GM21390 (cell line): Measurements from ENCODE around the gene ZCCHC2.

Source experiments
- ATAC-seq: cut with Tn5 transposase; IDR thresholded peaks from one replicate; pipeline ENCODE4 v1.9.1; 2021; ENCODE audit not compliant: unreplicated experiment

Gene ZCCHC2

DNA sequence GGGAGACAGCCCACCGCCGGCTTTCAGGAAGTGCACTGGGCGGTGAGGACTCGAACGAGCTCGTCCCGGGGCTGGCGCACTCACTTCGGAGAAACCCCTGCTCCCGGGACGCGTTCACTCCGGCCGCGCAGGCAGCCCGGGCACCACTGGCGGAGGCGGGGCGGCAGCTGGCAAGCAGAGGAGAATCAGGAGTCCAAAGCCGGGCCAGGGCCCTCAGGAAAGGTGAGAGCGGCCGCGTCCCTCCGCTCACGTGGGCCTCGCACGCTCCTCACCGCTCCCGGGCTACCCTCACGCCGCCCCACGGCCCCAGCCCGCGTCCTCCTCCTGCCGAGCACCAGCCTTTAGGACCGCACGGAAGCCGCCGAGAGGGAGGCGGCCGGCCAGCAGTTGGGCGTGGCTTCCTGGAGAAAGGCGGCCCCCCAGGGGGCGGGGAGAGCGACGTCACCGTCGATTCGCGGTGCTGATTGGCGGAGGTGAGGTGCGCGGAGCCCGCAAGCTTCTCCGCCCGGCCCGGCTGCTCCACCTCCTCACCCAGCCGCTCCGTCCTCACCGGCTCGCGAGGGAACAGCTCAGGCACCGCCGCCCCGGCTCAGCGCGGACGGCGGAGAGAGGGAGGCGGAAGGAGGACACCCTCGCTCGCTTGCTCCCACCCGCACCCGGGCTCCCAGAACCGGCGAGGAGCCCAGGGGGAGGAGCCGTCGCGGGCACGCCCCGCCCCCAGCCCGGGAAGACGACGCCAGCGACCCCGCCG lies at the start of gene ZCCHC2:
ZCCHC2 (plus strand) TSS at position 522 of the 751 bp plus-strand sequence. CDS start 400 bp downstream, outside the sequence.
- peak; percentile 65 for ATAC-seq

DNA sequence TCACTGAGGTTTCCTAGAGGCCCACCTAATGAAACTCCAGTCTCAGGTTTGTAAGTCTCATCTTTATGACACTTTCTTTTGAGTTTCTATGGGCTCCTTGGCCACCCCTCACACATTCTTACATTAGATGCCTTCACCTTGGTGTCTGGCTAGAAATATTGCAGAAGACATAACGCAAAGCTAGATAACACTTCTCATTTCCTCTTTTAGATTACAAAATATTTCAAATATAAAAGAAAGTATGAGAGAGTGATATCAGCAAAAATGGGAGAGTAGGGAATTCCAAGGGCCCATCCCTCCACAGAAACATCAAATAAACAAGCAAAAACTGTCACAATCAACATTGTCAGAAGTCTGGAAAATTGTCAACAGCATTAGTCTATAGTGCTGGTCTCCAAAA lies 43.3 kb upstream of the ZCCHC2 start:
- ATAC-seq = no peak

DNA sequence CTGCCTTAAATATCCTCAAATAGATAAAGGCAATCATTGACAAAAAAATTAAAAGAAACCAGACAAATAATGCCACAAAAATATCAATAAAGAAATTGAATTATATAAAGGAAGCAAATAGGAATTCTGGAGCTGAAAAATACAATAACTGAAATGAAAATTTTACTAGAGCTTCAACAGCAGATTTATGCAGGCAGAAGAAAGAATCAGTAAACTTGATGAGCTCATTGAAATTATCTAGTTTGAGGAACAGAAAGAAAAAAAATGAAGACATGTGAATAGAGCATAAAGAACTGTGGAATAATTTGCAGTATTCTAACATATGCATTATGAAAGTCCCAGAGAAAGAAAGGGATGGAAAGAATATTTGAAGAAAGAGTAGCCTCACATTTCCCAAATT lies 41.9 kb upstream of the ZCCHC2 start:
- ATAC-seq = no peak

DNA sequence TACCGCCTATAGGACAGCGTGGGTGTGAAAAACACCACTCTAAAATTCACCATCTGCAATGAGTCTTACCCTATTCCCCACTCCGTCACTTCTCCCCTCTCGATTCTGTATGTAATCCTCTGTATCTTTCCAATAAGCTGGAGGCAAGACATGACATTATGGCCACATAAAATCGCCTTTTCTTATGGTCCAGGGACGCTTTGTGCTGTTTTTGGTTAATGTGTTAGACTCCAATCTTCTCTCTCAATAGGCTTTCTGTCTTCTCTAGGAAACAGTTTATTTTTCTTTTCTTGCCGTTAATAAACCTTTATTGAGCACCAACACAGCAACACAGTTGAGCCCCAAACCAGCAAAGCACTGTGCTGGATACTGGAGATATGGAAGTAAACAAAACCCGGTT lies 37.9 kb upstream of the ZCCHC2 start:
- ATAC-seq = no peak

DNA sequence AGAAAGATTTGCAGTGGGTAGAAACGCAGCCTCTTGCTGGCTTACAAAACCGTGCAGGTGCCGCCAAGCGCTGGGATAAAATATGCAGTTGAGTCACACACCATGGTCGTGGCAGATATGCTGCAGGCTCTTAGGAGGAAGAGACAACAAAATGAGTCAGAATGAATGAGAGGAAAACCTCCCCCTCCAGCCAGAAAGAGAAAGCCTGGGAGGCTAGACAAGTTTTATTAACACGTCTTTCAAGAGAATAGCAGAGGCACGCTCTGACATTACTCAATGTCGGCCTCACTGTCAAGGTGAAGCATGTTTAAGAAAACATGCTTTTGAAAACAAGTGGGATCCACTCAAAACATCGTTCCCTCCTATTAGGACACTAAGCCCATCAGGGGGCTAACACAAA lies 37.1 kb upstream of the ZCCHC2 start:
- no peak for ATAC-seq

DNA sequence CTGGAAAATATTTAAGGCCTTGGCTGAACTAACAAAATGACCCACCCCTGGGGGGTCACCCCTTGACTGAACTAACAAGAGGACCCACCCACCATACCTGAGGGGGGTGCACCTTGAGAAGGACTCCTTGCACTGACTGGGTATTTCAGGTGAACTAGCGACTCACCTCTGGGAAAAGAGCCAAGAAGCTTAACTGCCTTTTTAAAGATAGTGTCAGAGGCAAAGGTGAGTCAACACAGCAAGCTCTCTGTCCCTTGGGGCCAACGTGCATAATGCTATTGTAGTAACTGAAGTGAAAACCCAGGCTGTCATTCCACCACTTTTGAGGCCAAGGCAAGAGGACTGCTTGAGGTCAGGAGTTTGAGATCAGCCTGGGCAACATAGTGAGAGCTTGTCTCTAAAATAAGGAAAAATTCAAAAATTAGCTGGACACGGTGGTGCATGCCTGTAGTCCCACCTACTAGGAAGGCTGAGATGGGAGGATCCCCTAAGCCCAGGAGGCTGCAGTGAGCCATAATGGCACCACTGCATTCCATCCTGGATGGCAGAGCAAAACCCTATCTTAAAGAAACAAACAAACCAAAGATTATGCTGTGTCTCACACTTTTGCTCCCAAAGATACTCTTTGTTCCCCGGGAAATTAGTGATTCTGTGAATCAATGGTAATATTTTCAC lies 36.4 kb upstream of the ZCCHC2 start:
- ATAC-seq = no peak

DNA sequence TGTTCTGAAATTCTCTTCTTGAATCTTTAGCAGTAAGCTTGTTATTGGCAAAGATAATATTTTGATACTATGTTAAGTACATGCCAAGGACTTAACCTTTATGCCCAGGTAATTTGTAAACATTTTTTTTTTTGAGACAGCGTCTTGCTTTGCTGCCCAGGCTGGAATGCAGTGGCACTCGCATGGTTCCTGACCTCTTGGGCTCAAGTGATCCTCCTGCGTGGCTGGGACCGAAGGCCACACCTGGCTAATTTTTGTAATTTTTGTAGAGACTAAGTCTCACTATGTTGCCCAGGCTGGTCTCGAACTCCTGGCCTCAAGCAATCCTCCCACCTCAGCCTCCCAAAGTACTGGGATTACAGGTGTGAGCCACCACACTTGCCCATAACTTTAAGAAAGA lies 35.7 kb upstream of the ZCCHC2 start:
- ATAC-seq = no peak

DNA sequence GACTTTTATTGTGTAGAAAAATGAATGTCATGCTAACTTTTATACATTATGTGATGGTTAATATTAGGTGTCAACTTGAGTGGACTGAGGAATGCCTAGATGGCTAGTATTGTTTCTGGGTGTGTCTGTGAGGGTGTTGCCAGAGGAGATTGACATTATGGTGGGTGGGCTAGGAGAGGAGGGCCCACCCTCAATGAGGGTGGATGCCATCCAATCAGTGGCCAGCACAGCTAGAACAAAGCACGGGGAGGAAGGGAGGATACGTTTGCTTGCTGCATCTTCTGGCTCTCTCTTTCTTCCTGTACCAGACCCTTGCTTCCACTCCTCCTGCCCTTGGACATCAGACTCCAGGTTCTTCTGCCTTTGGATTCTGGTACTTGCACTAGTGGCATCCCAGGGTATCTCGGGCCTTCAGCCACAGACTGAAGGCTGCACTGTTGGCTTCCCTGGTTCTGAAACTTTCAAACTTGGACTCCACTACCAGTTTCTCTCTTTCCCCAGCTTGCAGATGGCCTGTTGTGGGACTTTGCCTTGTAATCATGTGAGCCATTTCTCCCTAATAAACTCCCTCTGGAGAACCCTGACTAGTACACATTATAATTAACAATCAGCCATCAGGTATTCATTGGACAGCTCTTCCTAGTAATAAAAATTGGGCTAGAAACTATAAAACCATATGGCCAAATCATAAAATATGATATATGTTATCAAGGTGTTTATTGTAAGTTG lies 31.7 kb upstream of the ZCCHC2 start:
- ATAC-seq = no peak

DNA sequence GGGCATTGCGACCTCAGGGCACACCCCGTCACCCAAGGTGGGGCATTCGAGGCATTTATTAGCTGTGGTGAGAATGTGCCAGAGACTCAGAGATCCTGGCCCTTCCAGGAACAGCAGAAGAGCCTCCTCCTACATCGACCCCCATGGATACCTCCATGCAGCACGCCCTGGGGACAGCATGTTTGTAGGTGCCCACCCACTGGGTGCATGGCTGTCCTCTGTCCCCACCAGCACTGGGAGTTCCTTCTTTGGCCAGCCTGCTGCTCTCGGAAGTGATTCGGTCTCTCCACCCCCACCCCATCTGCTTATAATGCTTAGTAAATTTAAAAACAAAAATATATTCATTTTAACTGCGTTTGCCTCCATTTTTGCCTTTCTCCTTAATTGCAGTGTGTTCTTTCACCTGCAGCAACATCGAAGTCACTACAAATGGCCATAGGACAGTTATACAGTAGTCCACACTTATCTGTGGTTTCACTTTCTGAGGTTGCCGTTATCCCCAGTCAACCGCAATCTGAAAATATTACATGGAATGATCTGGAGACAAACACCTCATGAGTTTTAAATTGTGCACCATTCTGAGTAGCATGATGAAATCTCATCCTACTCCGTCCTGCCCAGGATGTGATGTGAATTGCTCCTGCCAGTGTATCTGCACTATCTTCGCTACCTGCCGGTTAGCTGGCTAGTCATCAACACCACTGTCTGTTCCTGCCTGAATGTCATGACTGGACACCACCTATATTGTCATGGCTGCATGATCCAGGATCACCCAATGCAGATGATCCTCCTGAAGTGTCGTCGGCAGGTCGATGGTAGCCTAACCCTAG lies 29.6 kb upstream of the ZCCHC2 start:
- no peak for ATAC-seq

DNA sequence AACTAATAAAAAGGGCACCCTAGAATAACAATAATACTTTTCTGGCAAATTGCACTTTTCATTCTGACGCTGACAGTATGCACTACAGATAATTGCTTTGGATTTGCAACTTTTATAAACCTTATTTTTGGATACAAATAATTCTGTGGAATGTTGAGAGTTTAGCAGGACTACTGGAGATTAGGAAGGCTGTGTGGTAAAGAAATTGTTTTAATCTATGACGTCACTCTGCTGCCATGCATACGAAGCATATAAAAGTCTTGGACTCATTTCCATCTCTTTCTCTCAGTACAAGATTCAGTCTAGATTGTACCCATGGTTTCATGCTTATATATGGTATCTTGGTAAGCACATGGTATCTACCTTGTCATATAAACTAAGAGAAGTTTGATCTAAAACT lies 28.1 kb upstream of the ZCCHC2 start:
- no peak for ATAC-seq

DNA sequence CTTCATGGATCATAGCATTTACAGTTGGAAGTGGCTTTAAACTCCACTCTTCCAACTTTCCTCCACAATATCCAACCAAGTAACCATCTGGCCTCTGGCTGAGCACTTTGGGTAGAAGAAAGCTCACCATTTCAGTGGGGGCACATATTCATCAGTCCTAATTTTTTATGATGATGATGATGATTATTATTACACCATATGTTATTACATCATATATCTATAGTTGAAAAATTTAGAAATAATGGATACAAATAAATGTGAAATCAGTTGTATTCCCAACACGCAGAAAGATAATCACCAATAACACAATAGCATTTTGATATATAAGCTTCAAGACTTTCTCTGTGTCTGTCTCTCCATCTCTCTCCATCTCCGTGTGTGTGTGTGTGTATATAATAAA lies 26.6 kb upstream of the ZCCHC2 start:
- no peak for ATAC-seq

DNA sequence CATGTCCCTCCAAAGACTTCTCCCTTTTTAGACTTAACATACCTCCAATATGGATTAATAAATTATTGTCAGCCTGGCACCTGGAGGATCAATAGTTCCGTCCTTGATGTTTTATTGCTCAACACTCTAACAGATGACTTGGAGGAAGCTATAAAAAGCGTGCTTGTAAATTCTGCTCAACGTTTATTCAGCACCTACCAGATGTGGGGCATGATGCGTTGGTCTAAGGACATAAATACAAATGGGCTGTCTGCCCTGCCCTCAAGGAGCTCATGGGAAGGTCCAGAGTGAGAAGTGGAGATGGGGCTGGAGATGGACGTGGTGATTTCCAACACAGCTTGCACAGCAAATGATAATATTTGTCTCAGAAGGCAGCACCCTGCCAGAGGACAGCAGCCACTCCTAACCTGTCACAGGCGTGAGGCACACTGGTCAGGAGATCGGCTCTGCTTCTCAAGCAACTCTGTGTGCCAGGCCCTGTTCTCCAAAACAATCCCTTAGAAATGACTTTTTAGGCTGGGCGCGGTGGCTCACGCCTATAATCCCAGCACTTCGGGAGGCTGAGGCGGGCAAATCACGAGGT lies 25.5 kb upstream of the ZCCHC2 start:
- no peak for ATAC-seq

DNA sequence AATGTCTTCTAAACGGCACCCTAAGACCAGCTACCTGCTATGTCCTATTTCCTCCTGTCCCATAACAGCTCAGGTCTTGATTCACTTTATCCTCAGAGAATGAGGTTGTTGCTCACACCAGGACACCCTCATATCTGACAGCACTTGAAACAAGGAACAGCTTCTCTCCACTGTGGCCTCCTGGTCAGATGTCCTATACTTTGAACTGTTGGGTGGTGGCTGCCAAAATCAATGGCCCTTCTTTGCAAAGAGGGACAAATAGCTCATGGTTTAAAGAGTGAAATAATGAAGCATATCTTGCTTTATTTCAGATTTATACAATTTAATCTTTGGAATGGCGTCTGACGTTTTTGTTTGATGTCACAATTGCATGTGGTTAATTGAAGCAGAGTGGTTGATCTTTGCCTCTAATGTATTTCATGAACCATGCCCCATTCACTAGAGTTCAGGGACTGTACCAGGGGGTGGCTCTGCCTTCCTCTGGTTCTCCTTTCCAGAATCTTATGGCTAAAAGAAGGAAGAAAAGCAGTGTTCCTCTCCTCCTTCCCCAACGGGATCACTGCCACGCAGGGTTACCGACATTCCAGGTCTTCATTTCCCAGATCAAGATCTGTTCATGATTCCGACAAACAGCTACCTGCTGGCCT lies 24.1 kb upstream of the ZCCHC2 start:
- no peak for ATAC-seq

DNA sequence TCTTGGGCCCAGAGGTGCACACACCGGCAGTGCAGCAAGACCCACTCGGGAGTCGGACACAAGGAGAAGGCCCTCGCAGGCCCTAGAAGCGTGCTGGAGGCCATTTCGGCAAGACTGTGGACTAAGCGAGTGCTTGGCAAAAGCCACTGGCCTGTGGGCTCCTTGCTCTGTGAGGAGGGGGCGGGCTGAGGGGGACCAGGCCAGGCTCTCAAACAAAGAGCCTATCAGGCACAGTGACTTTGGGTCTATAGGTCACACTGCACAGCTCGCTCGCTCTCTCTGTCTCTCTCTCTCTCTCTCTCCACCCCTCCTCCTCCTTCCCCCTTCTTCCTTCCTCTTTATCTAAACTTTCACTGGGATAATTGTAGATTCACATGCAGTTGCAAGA lies 23.6 kb upstream of the ZCCHC2 start:
- no peak for ATAC-seq

DNA sequence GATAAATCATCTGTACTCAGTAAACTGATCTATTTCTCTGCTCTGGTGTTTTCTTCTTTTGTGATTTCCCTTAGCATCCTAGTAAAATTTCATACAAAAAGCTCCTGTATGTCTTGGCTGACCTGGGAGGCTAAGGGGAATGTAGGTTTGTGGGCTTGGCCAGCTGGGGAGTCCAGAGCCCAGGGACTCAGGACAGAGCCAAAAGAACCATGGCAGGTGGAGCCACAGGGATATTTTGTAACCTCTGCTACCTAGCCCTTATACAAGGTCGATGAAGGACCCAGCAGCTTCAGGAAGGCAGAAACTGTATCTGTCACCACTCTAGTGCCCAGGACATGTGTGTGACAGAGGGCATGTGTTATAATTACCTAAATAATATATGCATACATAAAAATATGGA lies 22.7 kb upstream of the ZCCHC2 start:
- ATAC-seq = no peak

DNA sequence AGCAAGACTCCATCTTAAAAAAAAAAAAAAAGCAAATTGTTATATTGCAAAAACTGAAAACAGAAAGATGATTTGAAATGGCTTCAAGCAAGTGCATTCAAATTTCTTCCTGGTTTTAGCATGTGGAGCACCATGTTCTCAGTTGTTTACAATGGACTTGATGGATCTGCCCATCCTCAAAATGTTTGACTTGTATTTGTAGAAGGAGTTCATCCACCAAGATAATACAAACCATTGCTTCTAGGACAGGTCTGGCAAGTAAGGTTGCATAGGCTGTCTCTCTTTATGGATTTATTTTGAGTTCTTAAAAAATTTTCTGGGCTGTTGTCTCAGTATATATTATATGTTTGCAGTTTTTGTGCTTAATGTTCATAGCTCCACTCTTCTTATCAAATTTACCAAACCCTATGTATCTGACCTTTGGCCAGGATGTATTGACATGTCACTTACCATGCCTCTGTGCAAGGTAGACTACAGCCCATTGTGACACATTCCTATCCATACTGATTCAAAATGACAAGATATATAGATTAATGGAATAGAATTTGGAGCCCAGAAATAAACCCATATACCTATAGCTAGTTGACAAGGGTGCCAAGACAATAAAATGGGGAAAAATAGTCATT lies 21.7 kb upstream of the ZCCHC2 start:
- ATAC-seq = no peak

DNA sequence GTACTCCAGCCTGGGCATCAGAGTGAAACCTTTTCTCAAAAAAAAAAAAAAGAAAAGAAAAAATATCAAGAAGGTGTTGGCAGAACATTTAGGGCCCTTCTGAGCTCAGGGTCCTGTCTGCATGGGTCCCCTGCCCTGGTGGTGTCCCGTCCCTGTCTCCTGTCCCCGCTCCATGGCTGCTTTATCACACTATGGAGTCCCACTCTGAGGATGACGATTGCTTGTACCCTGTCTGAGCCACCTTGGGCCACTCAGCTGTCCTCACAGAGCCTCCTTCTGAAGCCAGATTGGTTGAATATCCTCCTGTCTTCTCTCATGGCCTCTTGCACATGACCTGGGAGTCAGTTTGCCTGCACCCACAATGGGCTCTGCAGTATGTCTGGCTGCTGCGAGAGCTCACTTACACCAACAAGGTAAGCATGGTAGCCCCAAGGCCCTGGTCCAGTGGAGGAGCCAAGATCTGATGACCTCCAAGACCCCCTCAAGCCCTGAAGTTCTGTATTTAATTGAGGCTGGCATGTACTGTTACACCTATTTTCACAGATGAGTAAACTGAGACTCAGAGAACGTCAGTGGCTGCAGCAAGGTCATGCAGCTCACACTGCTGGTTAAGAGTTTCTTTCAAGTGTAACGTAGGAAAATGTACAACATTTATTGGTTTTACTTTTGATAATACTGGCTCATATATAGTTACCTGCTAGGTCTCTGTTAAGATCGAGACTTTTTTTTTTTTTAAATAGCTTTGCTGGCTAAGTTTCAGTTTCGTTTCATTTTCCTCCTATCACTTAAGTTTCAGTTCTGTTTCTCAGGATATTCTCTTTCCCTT lies 16.9 kb upstream of the ZCCHC2 start:
- ATAC-seq = peak; percentile 99

DNA sequence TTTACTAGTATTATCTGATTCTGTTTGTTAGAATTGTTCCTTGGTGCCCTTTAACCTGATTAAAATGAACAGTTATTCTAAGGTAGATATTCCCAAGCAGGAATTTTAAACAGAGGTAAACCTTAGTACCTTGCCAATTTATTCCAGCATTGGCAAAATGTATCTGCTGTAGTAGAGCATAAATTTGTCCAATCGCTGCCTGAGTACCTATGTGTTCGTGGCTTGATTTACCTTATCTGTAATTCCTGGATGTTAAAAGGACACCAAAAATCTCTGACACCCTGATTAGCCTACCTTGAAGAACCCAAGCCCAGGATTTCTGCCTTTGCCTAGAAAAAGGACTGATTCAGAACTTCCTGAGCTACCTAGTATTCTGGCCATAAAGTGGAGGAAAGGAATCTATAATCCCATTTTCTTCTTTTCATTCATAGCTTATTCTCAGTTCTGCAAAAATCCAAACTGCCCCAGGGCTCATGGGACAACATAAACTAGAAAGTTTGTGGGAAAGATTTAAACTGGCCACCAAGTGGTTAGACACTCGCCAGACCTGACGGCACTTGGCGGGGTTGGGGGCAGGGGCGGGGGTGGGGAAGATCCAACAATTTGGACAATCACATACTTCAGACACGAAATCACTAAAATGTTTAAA lies 16.2 kb upstream of the ZCCHC2 start:
- ATAC-seq = peak; percentile 4

DNA sequence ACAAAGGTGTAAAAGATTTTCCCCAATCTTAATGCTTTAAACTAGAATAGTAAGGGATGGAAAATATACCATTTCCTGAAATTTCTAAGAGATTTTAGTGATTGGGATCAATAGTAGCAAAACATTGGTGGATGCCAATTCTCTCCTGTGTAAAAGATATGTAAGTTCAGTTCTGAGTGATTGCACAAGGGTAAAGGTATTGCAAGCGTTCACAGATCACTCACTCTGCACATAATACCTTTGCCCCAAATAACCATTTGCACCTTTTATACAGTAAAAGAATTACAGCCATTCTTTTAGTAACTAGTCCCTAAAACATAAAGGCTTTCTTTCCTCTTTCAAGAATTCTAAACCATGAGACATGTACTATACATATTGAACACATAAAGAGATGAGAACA lies 13.0 kb upstream of the ZCCHC2 start:
- no peak for ATAC-seq
